ENCODE results near the gene CBX1.

CBX1 gene

GRCh38 chr17:48134912-48135480, 33.7 kb upstream of the CBX1 start:
- peaks cover 0 to 4% of the 10 kb centered on the region in 2 donors for H3K27me3 ChIP-seq (ENCODE audit: control insufficient read depth in 1 of 2, insufficient read depth in 2 of 2, low read length in 2 of 2)
- no peaks in the 10 kb centered on the region for H3K4me1 ChIP-seq (ENCODE audit: insufficient read depth, low read length)
- no peaks in the 10 kb centered on the region for H3K36me3 ChIP-seq (ENCODE audit: insufficient read depth, low read length)
- H3K9ac ChIP-seq (ENCODE audit: low read length): no peak overlapping the region
- H3K27ac ChIP-seq (ENCODE audit: low read depth, low read length): no peak overlapping the region
- no peaks in the 10 kb centered on the region for H3K9me3 ChIP-seq (ENCODE audit: low read length)
- no peak overlapping the region for H3K4me3 ChIP-seq (ENCODE audit: low read depth in 1 of 2, low read length in 2 of 2)

GRCh38 chr17:48132385-48132784, 31.1 kb upstream of the CBX1 start:
- H3K4me3 ChIP-seq (ENCODE audit: low read depth in 1 of 2, low read length in 2 of 2): no peak overlapping the region
- no peak overlapping the region for H3K27ac ChIP-seq (ENCODE audit: low read depth, low read length)
- H3K4me1 ChIP-seq (ENCODE audit: insufficient read depth, low read length): no peaks in the 10 kb centered on the region
- H3K9ac ChIP-seq (ENCODE audit: low read length): no peak overlapping the region
- H3K9me3 ChIP-seq (ENCODE audit: low read length): no peaks in the 10 kb centered on the region
- H3K36me3 ChIP-seq (ENCODE audit: insufficient read depth, low read length): no peaks in the 10 kb centered on the region
- H3K27me3 ChIP-seq (ENCODE audit: control insufficient read depth in 1 of 2, insufficient read depth in 2 of 2, low read length in 2 of 2): peaks cover 0 to 6% of the 10 kb centered on the region in 2 donors

- Histone ChIP-seq H3K27me3 (ENCODE audit: control insufficient read depth in 1 of 2, insufficient read depth in 2 of 2, low read length in 2 of 2) (peaks cover 0 to 6% of the 10 kb centered on the region in 2 donors), H3K27ac (ENCODE audit: low read depth, low read length) (no peak overlapping the region), H3K4me1 (ENCODE audit: insufficient read depth, low read length) (no peaks in the 10 kb centered on the region), H3K4me3 (ENCODE audit: low read depth in 1 of 2, low read length in 2 of 2) (no peak overlapping the region), H3K9me3 (ENCODE audit: low read length) (no peaks in the 10 kb centered on the region), H3K36me3 (ENCODE audit: insufficient read depth, low read length) (peaks cover 7% of the 10 kb centered on the region), H3K9ac (ENCODE audit: low read length) (no peak overlapping the region)
These were observed 30.0 kb upstream of the CBX1 start for GRCh38 chr17:48131216-48131824.

GRCh38 chr17:48129981-48130380, 28.7 kb upstream of the CBX1 start:
- H3K36me3 ChIP-seq (ENCODE audit: insufficient read depth, low read length): peaks cover 15% of the 10 kb centered on the region
- no peaks in the 10 kb centered on the region for H3K4me1 ChIP-seq (ENCODE audit: insufficient read depth, low read length)
- H3K27me3 ChIP-seq (ENCODE audit: control insufficient read depth in 1 of 2, insufficient read depth in 2 of 2, low read length in 2 of 2): peaks cover 0 to 6% of the 10 kb centered on the region in 2 donors
- H3K9ac ChIP-seq (ENCODE audit: low read length): no peak overlapping the region
- H3K27ac ChIP-seq (ENCODE audit: low read depth, low read length): no peak overlapping the region
- H3K9me3 ChIP-seq (ENCODE audit: low read length): no peaks in the 10 kb centered on the region
- H3K4me3 ChIP-seq (ENCODE audit: low read depth in 1 of 2, low read length in 2 of 2): no peak overlapping the region

- H3K27ac ChIP-seq (ENCODE audit: low read depth, low read length): no peak overlapping the region
These were observed 27.1 kb upstream of the CBX1 start for GRCh38 chr17:48128400-48128799.

GRCh38 chr17:48127371-48128051, 26.2 kb upstream of the CBX1 start:
- Histone ChIP-seq H3K9ac (ENCODE audit: low read length) (no peak overlapping the region), H3K9me3 (ENCODE audit: low read length) (no peaks in the 10 kb centered on the region), H3K27ac (ENCODE audit: low read depth, low read length) (no peak overlapping the region), H3K36me3 (ENCODE audit: insufficient read depth, low read length) (peaks cover 20% of the 10 kb centered on the region), H3K27me3 (ENCODE audit: control insufficient read depth in 1 of 2, insufficient read depth in 2 of 2, low read length in 2 of 2) (peaks cover 0 to 6% of the 10 kb centered on the region in 2 donors), H3K4me3 (ENCODE audit: low read depth in 1 of 2, low read length in 2 of 2) (no peak overlapping the region), H3K4me1 (ENCODE audit: insufficient read depth, low read length) (no peaks in the 10 kb centered on the region)

More at GRCh38 chr17:48128400-48128799, 27.1 kb upstream of the CBX1 start:
- no peaks in the 10 kb centered on the region for H3K9me3 ChIP-seq (ENCODE audit: low read length)
- H3K36me3 ChIP-seq (ENCODE audit: insufficient read depth, low read length): peaks cover 15% of the 10 kb centered on the region
- H3K27me3 ChIP-seq (ENCODE audit: control insufficient read depth in 1 of 2, insufficient read depth in 2 of 2, low read length in 2 of 2): peaks cover 0 to 6% of the 10 kb centered on the region in 2 donors
- H3K4me1 ChIP-seq (ENCODE audit: insufficient read depth, low read length): no peaks in the 10 kb centered on the region
- H3K4me3 ChIP-seq (ENCODE audit: low read depth in 1 of 2, low read length in 2 of 2): no peak overlapping the region
- no peak overlapping the region for H3K9ac ChIP-seq (ENCODE audit: low read length)

- Histone ChIP-seq H3K27ac (ENCODE audit: low read depth, low read length) (no peak overlapping the region), H3K4me3 (ENCODE audit: low read depth in 1 of 2, low read length in 2 of 2) (no peak overlapping the region), H3K9ac (ENCODE audit: low read length) (no peak overlapping the region)
These were observed 25.2 kb upstream of the CBX1 start for GRCh38 chr17:48126532-48126850.

GRCh38 chr17:48125829-48126531, 24.7 kb upstream of the CBX1 start:
- no peak overlapping the region for H3K9ac ChIP-seq (ENCODE audit: low read length)
- no peak overlapping the region for H3K4me3 ChIP-seq (ENCODE audit: low read depth in 1 of 2, low read length in 2 of 2)
- H3K4me1 ChIP-seq (ENCODE audit: insufficient read depth, low read length): no peaks in the 10 kb centered on the region
- peaks cover 0 to 6% of the 10 kb centered on the region in 2 donors for H3K27me3 ChIP-seq (ENCODE audit: control insufficient read depth in 1 of 2, insufficient read depth in 2 of 2, low read length in 2 of 2)
- no peaks in the 10 kb centered on the region for H3K9me3 ChIP-seq (ENCODE audit: low read length)
- H3K27ac ChIP-seq (ENCODE audit: low read depth, low read length): no peak overlapping the region
- H3K36me3 ChIP-seq (ENCODE audit: insufficient read depth, low read length): peaks cover 35% of the 10 kb centered on the region

More at GRCh38 chr17:48126532-48126850, 25.2 kb upstream of the CBX1 start:
- Histone ChIP-seq H3K36me3 (ENCODE audit: insufficient read depth, low read length) (peaks cover 30% of the 10 kb centered on the region), H3K4me1 (ENCODE audit: insufficient read depth, low read length) (no peaks in the 10 kb centered on the region), H3K9me3 (ENCODE audit: low read length) (no peaks in the 10 kb centered on the region), H3K27me3 (ENCODE audit: control insufficient read depth in 1 of 2, insufficient read depth in 2 of 2, low read length in 2 of 2) (peaks cover 0 to 6% of the 10 kb centered on the region in 2 donors)

- Histone ChIP-seq H3K27me3 (ENCODE audit: control insufficient read depth in 1 of 2, insufficient read depth in 2 of 2, low read length in 2 of 2) (no peaks in the 10 kb centered on the region), H3K4me1 (ENCODE audit: insufficient read depth, low read length) (no peaks in the 10 kb centered on the region), H3K36me3 (ENCODE audit: insufficient read depth, low read length) (peaks cover 41% of the 10 kb centered on the region), H3K4me3 (ENCODE audit: low read depth in 1 of 2, low read length in 2 of 2) (no peak overlapping the region), H3K9ac (ENCODE audit: low read length) (no peak overlapping the region), H3K9me3 (ENCODE audit: low read length) (no peaks in the 10 kb centered on the region), H3K27ac (ENCODE audit: low read depth, low read length) (no peak overlapping the region)
These were observed 22.6 kb upstream of the CBX1 start for GRCh38 chr17:48123776-48124388.

- H3K27me3 ChIP-seq (ENCODE audit: control insufficient read depth in 1 of 2, insufficient read depth in 2 of 2, low read length in 2 of 2): no peaks in the 10 kb centered on the region
- peaks cover 47% of the 10 kb centered on the region for H3K36me3 ChIP-seq (ENCODE audit: insufficient read depth, low read length)
- no peak overlapping the region for H3K4me3 ChIP-seq (ENCODE audit: low read depth in 1 of 2, low read length in 2 of 2)
- no peaks in the 10 kb centered on the region for H3K9me3 ChIP-seq (ENCODE audit: low read length)
- H3K4me1 ChIP-seq (ENCODE audit: insufficient read depth, low read length): no peaks in the 10 kb centered on the region
- H3K9ac ChIP-seq (ENCODE audit: low read length): no peak overlapping the region
- no peak overlapping the region for H3K27ac ChIP-seq (ENCODE audit: low read depth, low read length)
These were observed 21.8 kb upstream of the CBX1 start for GRCh38 chr17:48123111-48123510.

GRCh38 chr17:48122665-48123045, 21.4 kb upstream of the CBX1 start:
- peaks cover 47% of the 10 kb centered on the region for H3K36me3 ChIP-seq (ENCODE audit: insufficient read depth, low read length)
- no peaks in the 10 kb centered on the region for H3K27me3 ChIP-seq (ENCODE audit: control insufficient read depth in 1 of 2, insufficient read depth in 2 of 2, low read length in 2 of 2)
- H3K27ac ChIP-seq (ENCODE audit: low read depth, low read length): no peak overlapping the region
- no peaks in the 10 kb centered on the region for H3K4me1 ChIP-seq (ENCODE audit: insufficient read depth, low read length)
- H3K9me3 ChIP-seq (ENCODE audit: low read length): no peaks in the 10 kb centered on the region
- H3K9ac ChIP-seq (ENCODE audit: low read length): no peak overlapping the region
- H3K4me3 ChIP-seq (ENCODE audit: low read depth in 1 of 2, low read length in 2 of 2): no peak overlapping the region

Data from muscle layer of colon (tissue), 2 donors.